GM20000 (cell line): Measurements from ENCODE around the gene ARMC2.

Experiments
- DNase-seq: peaks from one replicate; pipeline ENCODE4 v3.0.0; 2012; ENCODE audit warnings: low spot score
- CTCF ChIP-seq: IDR thresholded peaks from 2 replicates; pipeline ENCODE4 v1.5.1; 2012; ENCODE audit warnings: mild to moderate bottlenecking, control low read depth; ENCODE audit errors: extremely low read depth, missing control alignments

The ARMC2 gene

DNA sequence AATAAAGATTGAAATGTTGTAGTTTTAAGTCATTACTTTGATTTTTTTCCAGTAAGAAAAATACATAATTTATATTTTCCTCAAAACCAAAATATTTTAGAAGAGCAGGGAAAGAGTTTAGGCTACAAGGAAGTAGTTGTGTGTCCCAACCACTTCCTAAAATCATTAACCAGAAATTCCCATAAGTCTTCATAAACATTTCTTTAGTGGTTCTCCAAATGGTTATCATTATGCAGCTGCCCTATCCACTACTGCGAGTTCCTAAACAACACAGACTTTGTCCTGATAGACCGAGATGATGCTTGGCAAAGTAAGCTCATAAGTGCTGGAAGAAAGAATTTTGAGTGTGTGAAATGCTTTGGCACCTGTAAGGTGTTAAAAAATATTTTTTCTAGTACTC is 93.6 kb downstream of the ARMC2 start:
- no peak for TF ChIP-seq CTCF

GRCh38 chr6:108942556-108943492 is 94.6 kb downstream of the ARMC2 start:
- no peak for DNase-seq
- TF ChIP-seq CTCF = no peak

More for the DNA sequence above, 93.6 kb downstream of the ARMC2 start:
- no peak for DNase-seq

DNA sequence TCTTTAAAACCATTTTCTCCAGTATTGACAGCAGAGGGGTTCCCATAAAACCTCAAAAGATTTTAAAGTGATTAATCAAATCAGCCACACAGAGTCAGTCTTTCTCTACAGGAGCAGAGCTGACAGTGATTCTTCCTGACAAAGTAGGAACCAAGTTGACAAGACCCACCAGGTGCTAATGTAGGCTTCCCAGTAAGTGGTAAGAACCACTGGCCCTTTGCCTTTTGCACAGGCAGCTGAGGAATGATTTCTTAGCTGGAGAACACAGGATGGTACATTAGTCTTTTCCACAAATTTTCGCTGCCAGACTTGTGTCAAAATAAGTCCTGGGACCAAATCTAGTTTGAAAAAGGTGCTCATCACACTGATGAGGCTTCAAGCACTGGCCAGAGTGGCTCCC is 95.8 kb downstream of the ARMC2 start:
- no peak for TF ChIP-seq CTCF
- DNase-seq = no peak

DNA sequence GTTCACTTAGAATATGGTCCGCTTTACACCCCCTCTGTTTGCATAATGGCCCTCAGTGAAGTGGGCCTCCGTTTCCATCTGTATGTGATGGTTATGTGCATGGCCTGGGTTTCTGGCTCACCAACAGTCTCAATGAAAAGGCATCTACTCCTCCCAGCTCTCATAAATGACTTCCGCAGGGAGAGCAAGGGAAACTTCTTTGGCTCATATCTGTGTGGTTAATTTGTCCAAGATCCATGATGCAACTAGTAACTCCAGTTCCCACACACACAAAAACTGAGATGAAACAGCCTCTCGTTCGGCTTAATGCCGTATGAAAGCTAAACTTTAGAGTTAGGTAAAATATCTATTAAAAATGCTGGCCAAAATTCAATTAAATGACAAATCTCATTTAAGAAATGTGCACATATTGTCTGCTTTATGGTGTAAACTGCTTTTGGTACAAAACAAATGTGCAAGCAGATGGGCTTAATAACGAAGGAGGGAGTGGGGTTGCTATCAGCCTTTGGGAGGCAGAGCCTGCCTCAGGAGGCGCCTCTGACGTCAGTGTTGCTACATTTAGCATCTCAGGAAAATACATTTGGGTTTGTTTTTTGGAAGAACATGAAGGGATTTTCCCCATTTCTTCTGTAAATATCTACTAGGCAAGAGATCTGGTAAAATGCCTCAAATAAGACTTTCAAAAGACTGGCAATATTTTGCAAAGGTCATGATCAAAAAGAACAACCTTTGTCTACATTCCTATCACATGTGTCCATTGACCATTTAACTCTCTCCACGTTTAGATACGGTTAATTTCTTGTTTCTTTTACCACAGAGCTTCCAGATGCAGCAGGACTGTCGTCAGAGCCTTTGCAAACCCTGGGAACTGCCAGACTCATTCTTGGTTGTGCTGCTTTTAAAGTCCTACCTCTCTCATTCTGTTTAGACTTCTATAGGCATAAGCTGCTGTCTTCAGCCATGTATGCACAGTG is 96.8 kb downstream of the ARMC2 start:
- no peak for TF ChIP-seq CTCF
- no peak for DNase-seq

GRCh38 chr6:108945681-108946159 is 97.5 kb downstream of the ARMC2 start:
- TF ChIP-seq CTCF = no peak

DNA sequence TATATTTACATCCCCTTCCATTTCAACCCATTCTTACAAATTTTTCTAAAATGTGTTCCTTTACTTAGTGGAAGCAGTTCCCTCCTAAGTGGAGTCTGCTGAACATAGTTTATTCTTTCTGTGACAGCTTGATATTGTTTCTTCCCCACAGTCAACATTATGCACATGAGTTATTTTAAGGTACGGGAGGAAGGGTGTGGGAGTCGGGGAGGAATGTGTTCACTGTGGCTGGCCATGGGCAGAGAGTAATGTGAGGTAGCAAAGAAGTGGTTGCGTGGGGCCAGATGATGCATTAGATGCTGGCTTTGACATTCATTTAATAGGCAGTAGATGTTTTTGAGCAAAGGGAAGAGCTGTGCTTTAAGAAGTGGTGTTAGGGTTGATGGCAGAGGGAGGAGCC is 98.5 kb downstream of the ARMC2 start:
- TF ChIP-seq CTCF = no peak
- no peak for DNase-seq

More at GRCh38 chr6:108945681-108946159, 97.5 kb downstream of the ARMC2 start:
- DNase-seq = no peak
